DMS 273 (cell line): ENCODE measurements around the gene ARID3A.

Experiments
- DNase-seq: peaks from one replicate; lab custom pipeline; 2025; ENCODE audit not compliant: unreplicated experiment; lab: John Stamatoyannopoulos, UW

Gene ARID3A

DNA sequence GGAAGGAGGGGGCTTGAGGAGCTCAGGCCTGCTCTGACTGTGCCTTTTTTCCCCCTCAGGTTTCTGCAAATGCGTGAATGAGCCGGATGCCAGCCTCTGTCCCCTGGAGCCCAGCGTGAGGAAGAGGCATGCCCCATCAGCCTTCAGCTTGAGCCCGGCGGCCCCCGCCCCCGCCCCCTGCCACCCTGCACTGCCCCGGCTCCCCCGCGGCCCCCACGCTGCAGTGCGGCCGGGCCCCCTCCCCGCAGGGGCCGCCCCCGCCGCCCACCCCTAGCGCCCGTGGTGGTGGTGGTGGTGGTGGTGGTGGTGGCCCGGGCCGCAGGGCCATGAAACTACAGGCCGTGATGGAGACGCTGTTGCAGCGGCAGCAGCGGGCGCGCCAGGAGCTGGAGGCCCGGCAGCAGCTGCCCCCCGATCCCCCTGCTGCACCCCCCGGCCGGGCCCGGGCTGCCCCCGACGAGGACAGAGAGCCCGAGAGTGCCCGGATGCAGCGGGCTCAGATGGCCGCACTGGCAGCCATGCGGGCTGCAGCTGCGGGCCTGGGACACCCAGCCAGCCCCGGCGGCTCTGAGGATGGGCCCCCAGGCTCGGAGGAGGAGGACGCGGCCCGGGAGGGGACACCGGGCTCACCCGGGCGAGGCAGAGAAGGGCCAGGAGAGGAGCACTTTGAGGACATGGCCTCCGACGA, 3.5 kb downstream of the ARID3A start:
- DNase-seq, result no peak

DNA sequence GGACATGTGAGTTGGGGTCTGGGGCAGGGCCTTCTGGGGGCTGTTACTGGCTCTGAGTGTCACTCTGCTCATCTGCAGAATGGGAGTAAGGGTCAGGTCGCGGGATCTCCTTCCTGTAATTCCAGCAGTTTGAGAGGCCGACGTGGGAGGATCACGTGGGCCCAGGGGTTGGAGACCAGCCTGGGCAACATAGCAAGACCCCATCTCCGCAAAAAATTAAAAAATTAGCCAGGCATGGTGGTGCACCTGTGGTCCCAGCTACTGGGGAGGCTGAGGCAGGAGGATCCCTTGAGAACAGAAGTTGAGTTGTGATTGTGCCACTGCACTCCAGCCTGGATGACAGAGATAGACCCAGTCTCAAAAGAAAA, 4.0 kb downstream of the ARID3A start:
- no peak for DNase-seq

DNA sequence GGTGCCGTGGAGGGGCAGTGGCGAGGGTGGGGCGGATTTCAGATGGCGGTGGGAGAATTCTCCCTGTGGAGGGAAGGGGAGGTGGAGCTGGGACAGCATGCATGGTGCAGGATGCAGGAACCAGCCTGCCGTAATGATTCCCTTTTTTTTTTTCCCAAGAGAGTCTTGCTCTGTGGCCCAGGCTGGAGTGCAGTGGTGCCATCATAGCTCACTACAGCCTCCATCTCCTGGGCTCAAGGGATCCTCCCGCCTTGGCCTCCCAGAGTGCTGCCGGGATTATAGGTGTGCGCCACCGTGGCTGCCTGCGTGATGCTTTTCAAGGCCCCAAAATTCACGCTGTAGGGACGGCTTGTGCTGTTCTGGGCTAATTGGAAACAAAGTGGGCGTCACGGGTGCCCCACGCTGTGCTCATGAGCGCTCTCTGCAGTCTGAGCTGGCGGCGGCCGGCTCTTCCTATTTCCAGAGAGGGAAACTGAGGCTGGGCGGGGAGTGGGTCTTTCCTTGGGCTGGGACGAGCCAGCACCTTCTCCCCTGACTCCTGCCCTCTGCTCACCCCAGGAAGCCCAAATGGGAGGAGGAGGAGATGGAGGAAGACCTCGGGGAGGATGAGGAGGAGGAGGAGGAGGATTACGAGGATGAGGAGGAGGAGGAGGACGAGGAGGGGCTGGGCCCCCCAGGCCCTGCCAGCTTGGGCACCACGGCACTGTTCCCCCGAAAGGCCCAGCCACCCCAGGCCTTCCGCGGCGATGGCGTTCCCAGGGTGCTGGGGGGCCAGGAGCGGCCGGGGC, 6.2 kb downstream of the ARID3A start:
- DNase-seq, result no peak

DNA sequence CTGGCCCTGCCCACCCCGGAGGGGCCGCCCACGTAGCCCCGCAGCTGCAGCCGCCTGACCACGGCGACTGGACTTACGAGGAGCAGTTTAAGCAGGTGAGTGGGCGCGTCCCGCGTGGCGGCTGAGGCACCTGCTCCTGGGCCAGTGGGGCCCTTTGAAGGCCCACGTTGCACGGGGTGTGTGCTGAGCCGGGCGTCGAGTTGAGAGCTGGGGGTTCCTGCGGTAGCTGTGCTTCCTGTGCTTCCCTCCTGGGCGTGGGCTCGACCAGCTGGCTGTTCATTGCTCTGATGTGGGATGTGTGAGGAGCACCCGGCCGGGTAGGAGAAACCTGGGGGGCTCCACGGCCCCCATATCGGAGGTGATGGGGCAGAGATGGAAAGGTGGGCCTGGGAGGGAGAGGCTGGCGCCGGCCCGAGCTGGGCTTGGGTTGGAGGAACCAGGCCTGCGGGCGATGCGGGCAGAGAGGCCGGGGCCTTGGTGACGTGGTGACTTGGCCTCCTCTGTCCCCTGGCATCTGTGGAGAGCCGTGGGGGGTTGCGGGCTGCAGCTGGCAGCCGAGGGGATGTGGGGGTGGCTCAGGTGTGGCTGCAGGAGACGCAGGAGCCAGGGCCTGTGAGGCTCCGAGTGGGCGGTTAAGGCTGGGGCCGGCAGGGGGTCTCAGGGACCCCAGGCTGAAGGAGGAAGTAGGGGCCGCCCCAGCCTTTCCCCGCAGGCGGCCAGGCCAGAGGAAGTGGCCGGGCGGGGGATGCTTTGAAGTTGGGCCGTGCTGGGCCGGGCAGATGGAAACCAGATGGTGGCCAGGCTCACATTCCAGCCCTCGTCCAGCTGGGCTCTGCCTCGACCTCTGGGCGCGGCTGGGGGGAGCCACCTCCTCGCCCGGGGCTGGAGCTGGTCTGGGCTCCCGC, 7.1 kb downstream of the ARID3A start:
- peak; percentile 85 for DNase-seq

DNA sequence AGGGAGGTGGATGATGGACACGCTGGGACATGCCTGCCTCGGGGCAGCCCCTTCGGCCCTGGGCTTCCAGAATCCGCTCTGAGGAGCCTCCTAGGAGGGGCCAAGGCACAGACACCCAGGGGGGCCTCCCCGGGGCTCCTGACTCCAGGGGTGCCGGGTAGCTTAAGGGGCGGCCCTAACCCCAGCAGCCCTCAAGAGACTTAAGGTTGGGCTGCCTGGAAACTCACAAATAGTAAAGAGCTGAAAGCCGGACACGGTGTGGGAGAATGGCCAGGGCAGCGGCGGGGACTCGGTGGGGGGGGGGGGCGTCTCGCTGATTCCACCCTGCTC, 7.7 kb downstream of the ARID3A start:
- DNase-seq, result no peak

DNA sequence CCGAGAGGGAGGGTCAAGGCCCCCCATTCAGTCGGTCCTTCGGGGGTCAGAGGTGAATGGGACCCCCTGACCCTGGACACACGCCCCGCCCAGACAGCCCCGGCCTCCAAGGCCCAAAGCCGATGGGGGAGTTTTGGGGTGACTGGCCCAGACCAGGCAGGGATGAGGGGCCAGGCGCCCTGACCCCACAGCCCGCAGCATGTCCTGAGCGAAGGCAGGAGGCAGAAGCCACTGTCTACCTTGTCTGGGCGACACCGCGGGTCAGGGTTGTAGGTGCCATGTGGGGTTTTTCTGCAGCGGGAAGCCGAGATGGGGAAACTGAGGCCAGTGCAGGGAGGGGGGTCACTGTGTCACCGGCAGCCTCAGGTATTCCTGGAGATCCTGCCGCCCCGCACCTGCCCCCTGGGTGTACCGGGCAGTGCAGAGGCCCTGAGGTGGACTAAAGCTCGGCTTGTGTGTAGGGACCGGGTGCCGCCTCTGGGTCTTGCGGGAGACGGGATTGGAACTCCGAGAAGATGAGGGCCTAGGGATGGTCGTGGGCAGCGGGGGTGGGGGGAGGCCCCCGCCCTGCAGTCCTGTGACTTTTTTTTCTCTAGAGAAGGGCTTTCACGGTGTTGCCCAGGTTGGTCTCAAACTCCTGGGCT, 8.5 kb downstream of the ARID3A start:
- no peak for DNase-seq

DNA sequence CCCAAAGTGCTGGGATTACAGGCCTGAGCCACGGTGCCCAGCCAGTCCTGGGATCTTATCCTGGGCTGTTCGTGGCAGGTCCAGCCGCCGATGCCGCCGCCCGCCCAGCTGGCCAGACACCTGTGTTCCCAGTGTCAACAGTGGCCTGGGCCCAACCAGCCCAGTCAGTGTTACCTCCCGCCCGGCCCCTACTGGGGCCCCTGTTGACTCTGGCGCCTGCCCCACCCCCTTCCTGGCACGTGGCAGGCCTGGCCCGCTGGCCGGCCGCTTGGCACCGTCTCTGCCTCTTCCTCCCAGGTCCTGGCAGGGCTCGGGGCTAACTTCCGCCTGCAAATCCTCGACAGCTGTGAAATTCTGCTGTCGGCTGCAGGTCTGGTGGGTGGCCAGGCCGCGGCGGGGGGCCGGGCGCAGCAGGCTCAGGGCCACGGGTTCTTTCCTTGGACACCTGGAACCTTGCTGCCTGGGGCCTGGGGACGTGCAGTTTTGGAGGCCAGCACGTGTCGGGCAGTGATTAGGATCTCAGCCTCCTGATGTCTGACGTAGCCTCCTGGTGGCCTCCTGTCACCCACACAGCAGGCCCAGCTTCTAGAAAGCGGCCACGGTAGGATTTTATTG, 9.1 kb downstream of the ARID3A start:
- peak; percentile 97 for DNase-seq

DNA sequence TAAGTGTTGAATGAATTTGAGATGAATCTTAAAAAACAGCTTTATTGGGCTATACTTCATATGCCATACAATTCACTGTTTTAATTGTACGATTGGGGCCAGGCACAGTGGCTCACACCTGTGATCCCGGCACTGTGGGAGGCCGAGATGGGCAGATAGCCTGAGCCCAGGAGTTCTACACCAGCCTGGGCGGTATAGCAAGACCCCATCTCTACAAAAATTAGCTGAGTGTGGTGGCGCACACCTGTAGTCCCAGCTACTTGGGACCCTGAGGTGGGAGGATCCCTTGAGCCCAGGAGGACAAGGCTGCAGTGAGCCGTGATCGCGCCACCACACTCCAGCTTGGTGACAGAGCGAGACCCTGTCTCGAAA, 10.3 kb downstream of the ARID3A start:
- no peak for DNase-seq

DNA sequence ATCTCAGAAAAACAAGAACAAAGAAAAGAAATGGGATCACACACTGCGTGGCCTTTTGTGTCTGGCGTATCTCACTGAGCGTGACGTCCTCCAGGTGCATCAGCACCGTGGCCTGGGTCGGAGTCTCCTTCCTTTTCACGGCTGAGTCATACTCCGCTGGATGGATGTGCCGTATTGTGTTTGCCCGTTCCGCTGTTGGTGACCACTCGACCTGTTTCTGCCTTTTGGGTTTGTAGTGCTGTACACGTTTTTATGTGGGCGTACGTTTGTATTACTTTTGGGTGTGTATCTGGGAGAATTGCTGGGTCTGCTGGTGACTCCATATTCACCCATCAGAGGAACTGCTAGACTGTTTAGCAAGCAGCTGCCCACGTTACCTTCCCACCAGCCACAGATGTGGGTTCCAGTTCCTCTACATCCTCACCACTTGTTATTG, 11.4 kb downstream of the ARID3A start:
- no peak for DNase-seq

DNA sequence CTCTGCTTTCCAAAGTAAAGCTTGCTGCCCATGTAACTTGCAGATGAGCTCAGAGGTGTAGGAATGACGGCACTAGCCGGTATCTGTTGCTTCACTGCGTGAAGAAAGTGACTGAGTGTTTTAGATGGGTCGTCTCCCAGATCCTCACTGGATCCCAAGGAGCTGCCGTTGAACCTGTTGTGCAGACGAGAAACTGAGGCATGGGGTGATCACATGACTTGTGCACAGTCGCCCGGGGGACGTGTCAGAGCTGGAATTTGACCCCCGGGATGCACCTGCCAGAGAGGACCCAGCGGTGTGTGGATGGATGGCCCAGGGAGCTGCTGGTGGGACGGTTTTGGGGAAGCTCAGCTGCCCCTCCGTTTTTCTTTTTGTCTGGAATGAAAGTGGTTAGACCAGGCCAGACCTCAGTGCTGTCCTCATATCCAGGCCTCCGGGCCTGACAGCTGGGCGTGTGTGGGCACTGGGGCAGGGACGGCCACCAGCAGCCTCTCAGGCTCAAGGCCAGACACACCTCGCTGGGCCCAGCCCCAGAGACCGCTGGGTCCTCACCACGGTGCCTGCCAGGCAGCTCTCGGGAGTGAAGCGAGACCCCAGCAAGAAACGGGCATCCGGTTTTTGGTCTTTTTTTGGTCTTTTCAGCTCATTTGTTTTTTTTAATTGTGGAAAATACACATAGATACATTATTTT, 12.5 kb downstream of the ARID3A start:
- no peak for DNase-seq

DNA sequence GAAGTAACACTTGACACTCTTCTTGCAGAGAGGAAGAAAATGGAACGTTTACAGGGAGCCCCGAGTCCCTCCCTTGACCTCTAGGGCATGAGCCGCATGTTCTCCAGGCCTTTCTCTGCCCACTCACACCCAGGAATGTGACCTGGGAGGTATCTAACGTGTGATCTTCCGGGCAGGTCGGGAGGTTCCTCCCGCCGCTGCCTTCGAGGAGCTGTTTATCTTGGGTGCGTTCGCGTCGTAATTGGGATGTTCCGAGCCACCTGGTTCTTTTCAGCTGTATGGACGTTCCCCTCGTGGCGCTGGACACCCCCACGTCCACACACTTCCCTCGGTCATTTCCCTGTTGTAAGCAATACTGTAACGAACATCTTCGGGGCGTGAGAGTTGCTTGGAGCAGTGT, 13.6 kb downstream of the ARID3A start:
- DNase-seq, result no peak

DNA sequence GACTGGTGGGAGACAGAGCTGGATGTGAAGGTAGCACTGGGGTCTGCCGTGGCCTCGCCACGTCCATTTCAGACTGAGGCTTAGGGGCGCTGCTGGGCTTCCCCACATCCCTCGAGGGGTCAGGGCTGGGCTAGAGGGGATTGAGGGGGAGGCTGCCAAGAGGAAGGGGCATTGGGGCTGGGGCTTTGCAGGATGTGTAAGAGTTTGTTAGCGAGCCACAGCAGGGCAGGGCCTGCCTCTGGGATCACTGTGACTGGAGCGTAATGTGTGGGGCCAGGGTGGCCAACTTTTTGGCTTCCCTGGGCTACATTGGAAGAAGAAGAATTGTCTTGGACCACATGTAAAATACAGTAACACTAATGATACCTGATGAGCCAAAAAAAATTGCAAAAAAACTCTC, 14.1 kb downstream of the ARID3A start:
- DNase-seq, result no peak

DNA sequence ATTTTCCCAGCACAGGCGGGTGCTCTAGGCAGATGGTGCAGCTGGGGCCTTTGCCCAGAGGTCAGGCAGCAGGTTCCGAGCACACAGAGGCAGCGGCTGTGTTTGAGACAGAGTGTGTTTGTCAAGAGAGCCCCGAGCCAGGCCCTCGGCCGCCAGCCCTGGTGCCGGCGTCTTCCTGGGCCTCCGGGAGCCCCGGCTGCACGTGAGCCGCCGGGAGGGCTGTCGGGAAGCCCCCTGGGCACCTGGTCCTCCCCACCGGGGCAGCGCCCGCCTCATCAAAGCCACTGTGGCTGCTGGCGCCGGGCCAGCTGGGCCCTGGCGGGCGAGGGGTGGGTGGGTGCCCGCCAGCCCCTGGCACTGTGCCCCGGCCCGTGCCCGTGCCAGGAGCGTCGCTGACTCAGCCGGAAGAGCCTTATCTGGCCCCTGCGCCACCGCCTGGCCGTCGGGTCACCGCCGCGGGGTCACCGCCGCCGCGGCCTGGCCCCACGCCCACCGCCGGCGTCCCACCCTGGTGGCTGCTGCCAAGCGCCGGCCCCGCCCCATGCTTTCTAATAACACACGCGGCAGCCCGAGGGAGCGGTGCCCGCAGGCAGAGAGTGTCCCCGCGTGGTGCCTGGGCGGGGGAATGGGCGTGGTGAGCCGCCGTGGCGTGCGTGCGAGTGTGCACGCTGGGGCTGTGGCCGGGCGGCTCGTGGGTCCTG, 14.9 kb downstream of the ARID3A start:
- peak; percentile 94 for DNase-seq

DNA sequence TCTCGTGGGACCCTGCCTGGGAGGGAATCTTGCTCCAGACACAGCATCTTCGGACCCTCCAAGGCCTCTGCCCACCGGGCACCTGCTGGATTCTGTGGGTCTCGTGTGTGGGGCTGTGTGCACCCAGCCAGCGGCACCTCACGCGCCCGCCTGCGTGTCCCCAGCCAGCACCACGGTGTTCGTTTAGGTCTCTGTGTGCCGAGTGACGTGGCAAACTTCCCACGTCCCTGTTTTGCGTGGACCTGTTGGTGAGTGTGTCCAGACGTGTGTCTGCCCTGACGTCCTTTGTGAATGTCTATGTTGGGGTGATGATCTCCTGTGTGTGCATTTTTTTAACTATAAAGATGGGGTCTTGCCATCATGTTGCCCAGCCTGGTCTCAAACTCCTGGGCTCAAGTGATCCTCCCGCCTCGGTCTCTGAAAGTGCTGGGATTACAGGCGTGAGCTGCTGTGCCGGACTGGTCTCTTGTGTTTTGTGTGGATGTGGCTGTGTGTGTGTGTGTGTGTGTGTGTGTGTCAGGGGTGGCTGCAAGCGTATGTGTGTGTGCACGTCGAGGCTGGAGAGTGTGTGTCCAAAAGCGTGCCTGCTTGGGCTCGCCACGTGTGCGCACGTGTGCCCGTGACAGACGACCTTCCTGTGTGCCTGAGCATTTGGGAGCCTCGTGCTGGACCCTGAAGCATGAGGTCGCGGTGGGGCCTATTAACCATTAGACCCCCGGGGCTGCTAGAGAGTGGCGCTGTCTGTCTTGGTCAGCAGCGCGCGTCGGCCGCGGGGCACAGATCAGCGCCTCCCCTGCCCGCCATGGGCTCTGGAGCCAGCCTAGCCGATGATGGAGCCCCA, 15.7 kb downstream of the ARID3A start:
- DNase-seq, result no peak

DNA sequence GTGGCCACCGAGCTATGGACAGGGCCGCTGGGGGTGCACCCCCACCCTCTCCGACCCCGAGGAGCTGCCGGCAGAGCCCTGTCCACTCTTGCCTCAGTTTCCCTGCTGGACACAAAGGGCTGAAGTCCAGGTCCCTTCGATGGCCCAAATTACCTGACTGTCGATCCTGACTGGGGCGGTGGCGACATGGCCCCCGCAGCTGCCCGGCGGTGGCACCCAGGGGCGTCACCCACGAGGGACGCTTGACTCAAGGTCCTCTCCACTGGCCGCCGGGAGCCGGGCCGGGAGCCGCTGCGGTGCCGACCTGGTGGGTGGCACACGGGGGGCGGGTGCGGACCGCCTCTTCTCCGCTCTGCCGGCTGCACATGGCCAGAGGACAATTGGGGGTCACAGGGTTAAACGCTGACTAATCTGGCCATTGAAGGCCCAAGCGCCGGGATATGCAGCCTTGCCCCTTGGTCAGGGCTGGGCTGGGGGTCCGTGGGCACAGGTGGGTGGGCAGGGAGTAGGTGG, 16.4 kb downstream of the ARID3A start:
- no peak for DNase-seq

DNA sequence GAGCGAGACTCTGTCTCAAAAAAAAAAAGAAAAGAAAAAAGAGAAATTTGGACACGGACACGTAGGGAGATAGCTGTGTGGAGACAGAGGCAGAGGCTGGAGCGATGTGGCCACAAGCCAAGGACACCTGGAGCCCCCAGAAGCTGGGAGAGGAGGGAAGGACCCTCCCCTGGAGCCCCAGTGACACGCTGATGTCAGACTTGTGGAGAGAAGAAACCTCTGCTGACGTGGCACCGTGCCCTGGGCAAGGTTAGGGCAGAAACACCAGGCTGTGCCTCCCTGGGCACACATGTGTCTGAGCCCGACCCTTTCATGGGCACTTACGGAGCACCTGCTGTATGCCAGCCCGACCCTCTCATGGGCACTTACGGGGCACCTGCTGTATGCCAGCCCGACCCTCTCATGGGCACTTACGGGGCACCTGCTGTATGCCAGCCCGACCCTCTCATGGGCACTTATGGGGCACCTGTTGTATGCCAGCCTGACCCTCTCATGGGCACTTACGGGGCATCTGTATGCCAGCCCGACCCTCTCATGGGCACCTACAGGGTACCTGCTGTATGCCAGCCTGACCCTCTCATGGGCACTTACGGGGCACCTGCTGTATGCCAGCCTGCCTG, 17.8 kb downstream of the ARID3A start:
- no peak for DNase-seq

DNA sequence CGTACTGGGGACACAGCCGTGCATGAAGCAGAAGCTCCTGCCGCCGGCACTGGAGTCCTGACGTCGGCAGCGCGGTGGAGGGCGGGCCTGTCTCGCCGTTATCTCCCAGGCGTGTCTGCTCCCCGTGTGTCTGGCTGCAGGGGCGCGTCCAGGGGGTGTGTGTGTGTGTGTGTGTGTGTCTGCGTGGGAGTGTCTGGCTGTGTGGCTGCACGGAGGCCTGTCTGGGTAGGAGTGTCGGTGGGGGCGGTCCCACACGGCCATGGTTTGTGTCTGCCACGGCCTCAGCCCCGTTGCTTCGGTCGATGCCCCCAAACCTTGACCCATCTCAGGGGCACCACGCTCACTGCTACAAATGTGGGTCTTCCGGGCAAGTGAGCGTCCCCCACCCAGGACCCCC, 18.3 kb downstream of the ARID3A start:
- no peak for DNase-seq

DNA sequence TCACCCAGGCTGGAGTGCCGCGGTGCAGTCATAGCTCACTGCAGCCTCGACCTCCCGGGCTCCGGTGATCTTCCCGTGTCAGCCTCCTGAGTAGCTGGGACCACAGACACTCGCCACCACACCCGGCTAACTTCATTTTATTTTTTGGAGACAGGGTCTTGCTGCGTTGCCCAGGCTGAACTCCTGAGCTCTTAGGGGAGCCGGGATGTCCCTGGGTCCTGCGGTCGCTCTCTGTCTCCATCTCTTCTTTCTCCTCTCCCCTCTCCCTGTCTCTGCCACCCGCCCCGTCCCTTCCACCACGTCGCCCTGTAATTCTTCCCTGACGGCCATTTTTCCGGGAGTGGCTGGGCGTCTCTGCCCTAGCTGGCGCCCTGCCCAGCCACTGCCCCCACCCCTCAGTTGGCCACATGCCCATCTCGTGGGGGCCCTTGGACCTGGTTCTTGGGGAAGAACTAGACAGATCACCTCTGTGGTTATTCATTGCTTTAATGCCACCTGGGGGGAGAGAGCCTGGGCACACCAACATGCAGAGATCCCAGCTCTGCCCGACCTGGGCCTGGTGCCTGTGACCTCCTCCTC, 18.9 kb downstream of the ARID3A start:
- DNase-seq, result peak; percentile 48
